Mucosa of rectum (tissue), 2 donors: ENCODE measurements around the gene CXCL6.

Source experiments
- H3K27ac ChIP-seq, 2 donors: one replicate each; pipeline ENCODE4 v1.7.0; 2013; ENCODE audit warnings: inconsistent platforms in 2 of 2, low read depth in 2 of 2, low read length in 2 of 2
- H3K27me3 ChIP-seq, 2 donors: one replicate each; pipeline ENCODE4 v1.7.0; 2013; ENCODE audit warnings: low read length in 2 of 2; ENCODE audit not compliant: control insufficient read depth in 2 of 2, insufficient read depth in 2 of 2
- H3K36me3 ChIP-seq, 2 donors: one replicate each; pipeline ENCODE4 v1.7.0; 2013; ENCODE audit warnings: low read length in 2 of 2; ENCODE audit not compliant: control insufficient read depth in 2 of 2, insufficient read depth in 2 of 2
- H3K4me1 ChIP-seq, 2 donors: one replicate each; pipeline ENCODE4 v1.7.0; 2013; ENCODE audit warnings: low read length in 2 of 2, mild to moderate bottlenecking in 1 of 2; ENCODE audit not compliant: control insufficient read depth in 2 of 2, insufficient read depth in 2 of 2
- H3K4me3 ChIP-seq, 2 donors: one replicate each; pipeline ENCODE4 v1.7.0; 2013; ENCODE audit warnings: low read length in 2 of 2
- H3K9ac ChIP-seq, 2 donors: one replicate each; pipeline ENCODE4 v1.7.0; 2013; ENCODE audit warnings: low read length in 2 of 2, low read depth in 1 of 2, mild to moderate bottlenecking in 1 of 2
- H3K9me3 ChIP-seq, 2 donors: one replicate each; pipeline ENCODE4 v1.7.0; 2013; ENCODE audit warnings: low read length in 2 of 2; ENCODE audit not compliant: control insufficient read depth in 2 of 2
- donor health status: healthy.
- donor health status: Normal muscosa, but diverticular disease.

Gene CXCL6

DNA sequence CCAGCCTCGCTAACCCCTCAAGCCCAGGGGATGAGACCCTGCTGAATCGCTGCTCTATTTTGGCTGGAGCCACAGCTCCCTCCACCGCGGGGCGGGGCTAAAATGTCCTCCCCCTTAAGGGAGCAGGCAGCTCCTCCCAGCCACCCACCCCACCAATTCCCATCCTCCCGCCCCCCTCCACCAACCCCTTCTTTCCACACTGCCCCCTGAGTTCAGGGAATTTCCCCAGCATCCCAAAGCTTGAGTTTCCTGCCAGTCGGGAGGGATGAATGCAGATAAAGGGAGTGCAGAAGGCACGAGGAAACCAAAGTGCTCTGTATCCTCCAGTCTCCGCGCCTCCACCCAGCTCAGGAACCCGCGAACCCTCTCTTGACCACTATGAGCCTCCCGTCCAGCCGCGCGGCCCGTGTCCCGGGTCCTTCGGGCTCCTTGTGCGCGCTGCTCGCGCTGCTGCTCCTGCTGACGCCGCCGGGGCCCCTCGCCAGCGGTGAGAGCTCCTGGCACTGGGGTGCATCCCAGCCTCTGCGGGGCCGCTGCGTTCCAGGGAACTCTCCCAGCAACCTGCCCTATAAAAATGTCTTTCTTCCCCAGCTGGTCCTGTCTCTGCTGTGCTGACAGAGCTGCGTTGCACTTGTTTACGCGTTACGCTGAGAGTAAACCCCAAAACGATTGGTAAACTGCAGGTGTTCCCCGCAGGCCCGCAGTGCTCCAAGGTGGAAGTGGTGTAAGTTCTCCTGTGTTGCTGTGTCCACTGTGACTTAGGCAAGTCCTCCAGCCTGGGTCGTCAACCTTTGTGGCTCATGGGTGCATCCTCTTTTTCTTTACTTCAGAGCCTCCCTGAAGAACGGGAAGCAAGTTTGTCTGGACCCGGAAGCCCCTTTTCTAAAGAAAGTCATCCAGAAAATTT is at the start of gene CXCL6:
TSS of gene CXCL6 (plus strand) at position 306 of the 907 bp plus-strand sequence. CDS start at position 379, 73 bp downstream.
- H3K36me3 ChIP-seq: no peaks in the 10 kb centered on the region
- peak within 1 kb of the TSS in 1 of 2 donors; percentile 14 for H3K9ac ChIP-seq
- H3K4me1 ChIP-seq: no peaks in the 10 kb centered on the region
- no peaks in the 10 kb centered on the region for H3K9me3 ChIP-seq
- H3K27me3 ChIP-seq: no peaks in the 10 kb centered on the region
- peak within 1 kb of the TSS; percentile 46 to 64 for H3K4me3 ChIP-seq
- no peak within 1 kb of the TSS for H3K27ac ChIP-seq

- Histone ChIP-seq H3K4me3 (no peak overlapping the region), H3K9me3 (no peaks in the 10 kb centered on the region), H3K36me3 (no peaks in the 10 kb centered on the region), H3K27me3 (no peaks in the 10 kb centered on the region), H3K9ac (no peak overlapping the region), H3K4me1 (no peaks in the 10 kb centered on the region), H3K27ac (no peak overlapping the region)
These were observed 48.1 kb upstream of the CXCL6 start for GRCh38 chr4:73788411-73788810.

DNA sequence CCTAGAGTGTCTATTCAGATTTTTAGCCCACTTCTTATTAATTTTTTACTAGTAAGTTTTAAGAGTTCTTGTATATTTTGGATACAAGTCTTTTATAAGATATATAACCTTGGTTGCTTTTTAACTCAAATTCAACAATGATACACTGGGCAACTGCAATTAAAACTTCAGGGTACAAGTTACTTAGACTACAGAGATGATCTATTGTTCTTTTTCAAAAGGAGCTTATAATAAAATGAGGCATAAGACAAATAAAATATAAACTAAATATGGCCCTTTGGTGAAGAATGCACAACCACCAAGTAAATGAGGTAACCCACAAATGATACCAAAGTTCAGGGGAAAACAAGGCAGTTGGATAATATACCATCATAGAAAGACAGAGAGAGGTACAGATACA is 37.6 kb upstream of the CXCL6 start:
- Histone ChIP-seq H3K9ac (no peak overlapping the region), H3K9me3 (peaks cover 0 to 2% of the 10 kb centered on the region in 2 donors), H3K27me3 (no peaks in the 10 kb centered on the region), H3K36me3 (no peaks in the 10 kb centered on the region), H3K27ac (no peak overlapping the region), H3K4me1 (no peaks in the 10 kb centered on the region), H3K4me3 (no peak overlapping the region)

DNA sequence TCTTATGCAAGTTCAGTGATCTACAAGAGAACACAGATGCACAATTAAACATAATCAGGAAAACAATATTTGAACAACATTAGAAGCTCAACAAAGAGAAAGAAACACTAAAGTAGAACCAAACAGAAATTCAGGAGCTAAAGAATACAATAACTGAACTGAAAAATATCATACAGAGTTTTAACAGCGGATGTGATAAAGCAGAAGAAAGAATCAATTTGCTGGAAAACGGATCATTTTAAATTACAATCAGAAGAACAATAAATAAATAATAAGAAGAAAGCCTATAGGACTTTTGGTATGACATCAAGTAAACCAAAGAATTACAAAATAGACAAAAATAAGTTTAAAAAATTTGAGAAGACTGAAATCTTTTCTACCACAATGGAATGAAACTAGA is 36.3 kb upstream of the CXCL6 start:
- H3K9me3 ChIP-seq: peaks cover 0 to 2% of the 10 kb centered on the region in 2 donors
- no peaks in the 10 kb centered on the region for H3K36me3 ChIP-seq
- no peak overlapping the region for H3K27ac ChIP-seq
- no peaks in the 10 kb centered on the region for H3K4me1 ChIP-seq
- no peak overlapping the region for H3K4me3 ChIP-seq
- no peaks in the 10 kb centered on the region for H3K27me3 ChIP-seq
- no peak overlapping the region for H3K9ac ChIP-seq

GRCh38 chr4:73801692-73802091 is 34.8 kb upstream of the CXCL6 start:
- no peak overlapping the region for H3K27ac ChIP-seq
- no peaks in the 10 kb centered on the region for H3K36me3 ChIP-seq
- H3K27me3 ChIP-seq: no peaks in the 10 kb centered on the region
- peaks cover 0 to 2% of the 10 kb centered on the region in 2 donors for H3K9me3 ChIP-seq
- H3K4me1 ChIP-seq: no peaks in the 10 kb centered on the region
- no peak overlapping the region for H3K9ac ChIP-seq
- no peak overlapping the region for H3K4me3 ChIP-seq

GRCh38 chr4:73803213-73803612 is 33.3 kb upstream of the CXCL6 start:
- Histone ChIP-seq H3K27me3 (no peaks in the 10 kb centered on the region), H3K9me3 (peaks cover 0 to 2% of the 10 kb centered on the region in 2 donors), H3K9ac (no peak overlapping the region), H3K36me3 (no peaks in the 10 kb centered on the region), H3K4me3 (no peak overlapping the region), H3K4me1 (no peaks in the 10 kb centered on the region), H3K27ac (no peak overlapping the region)

- no peaks in the 10 kb centered on the region for H3K27me3 ChIP-seq
- no peaks in the 10 kb centered on the region for H3K36me3 ChIP-seq
- H3K4me3 ChIP-seq: no peak overlapping the region
These were observed 26.3 kb upstream of the CXCL6 start for GRCh38 chr4:73810191-73810590.

DNA sequence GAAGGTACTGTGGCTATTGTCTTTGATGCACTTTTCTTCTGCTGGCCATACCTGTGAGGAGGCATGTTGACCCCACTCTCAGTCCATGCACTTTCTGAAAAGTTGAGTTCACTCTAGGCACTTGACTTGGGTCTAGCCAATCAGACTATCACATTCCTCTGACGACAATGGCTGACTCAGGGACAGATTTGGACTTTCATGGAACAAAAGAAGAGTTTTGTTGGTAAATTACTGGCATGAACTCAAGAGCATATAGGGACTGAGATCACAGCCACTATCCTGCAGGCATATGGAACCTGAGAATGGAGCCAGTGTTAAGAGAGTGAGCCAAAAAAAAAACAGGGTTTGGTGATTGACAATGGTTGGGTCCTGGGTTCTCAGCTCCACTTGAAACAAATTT is 24.6 kb upstream of the CXCL6 start:
- Histone ChIP-seq H3K9me3 (no peaks in the 10 kb centered on the region), H3K36me3 (no peaks in the 10 kb centered on the region), H3K9ac (no peak overlapping the region), H3K4me1 (no peaks in the 10 kb centered on the region), H3K27me3 (no peaks in the 10 kb centered on the region), H3K27ac (no peak overlapping the region), H3K4me3 (no peak overlapping the region)

More at GRCh38 chr4:73810191-73810590, 26.3 kb upstream of the CXCL6 start:
- Histone ChIP-seq H3K27ac (no peak overlapping the region), H3K9ac (no peak overlapping the region), H3K4me1 (no peaks in the 10 kb centered on the region), H3K9me3 (no peaks in the 10 kb centered on the region)

DNA sequence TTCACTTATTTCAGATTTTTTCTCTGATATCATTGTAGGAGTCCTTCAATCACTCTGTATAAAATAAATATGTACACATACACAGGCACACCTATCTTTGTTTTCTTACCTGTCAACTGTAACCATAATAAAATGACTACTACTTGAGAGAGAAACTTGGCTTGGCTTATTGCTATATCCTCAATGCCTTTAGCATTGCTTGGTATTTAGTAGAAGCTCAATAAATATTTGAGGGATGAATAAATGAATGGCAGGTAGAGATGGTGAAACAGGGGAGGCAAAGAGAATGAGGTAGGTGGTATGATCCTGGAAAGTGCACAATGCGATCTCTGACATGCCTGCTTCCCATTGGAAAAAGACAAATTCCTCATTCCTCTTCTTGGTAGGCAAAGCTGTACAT is 21.8 kb upstream of the CXCL6 start:
- Histone ChIP-seq H3K9me3 (no peaks in the 10 kb centered on the region), H3K9ac (no peak overlapping the region), H3K36me3 (no peaks in the 10 kb centered on the region), H3K4me1 (no peaks in the 10 kb centered on the region), H3K27me3 (no peaks in the 10 kb centered on the region), H3K4me3 (no peak overlapping the region), H3K27ac (no peak overlapping the region)

- H3K4me3 ChIP-seq: no peak overlapping the region
- no peaks in the 10 kb centered on the region for H3K4me1 ChIP-seq
- H3K9ac ChIP-seq: no peak overlapping the region
- H3K27me3 ChIP-seq: no peaks in the 10 kb centered on the region
- H3K27ac ChIP-seq: no peak overlapping the region
- no peaks in the 10 kb centered on the region for H3K9me3 ChIP-seq
- no peaks in the 10 kb centered on the region for H3K36me3 ChIP-seq
These were observed 21.3 kb upstream of the CXCL6 start for GRCh38 chr4:73815145-73815544.
